Breast epithelium (tissue), 4 donors: Measurements from ENCODE around the gene KLHDC7B. TPM values are rescaled to one million over a fixed set of nuclear protein-coding genes. Genes with fewer than 3 reads are reported as not detected.

Experiments
- DNase-seq, 2 donors: peaks; one replicate each; pipeline ENCODE4 v3.0.0-alpha.2; 2019; ENCODE audit warnings: low spot score in 2 of 2
- H3K27ac ChIP-seq, 2 donors: fragments of 200-600 bp; sonication (generic) in 1 of 2; one replicate each; pipeline ENCODE4 v1.5.1; 2016 to 2019; ENCODE audit warnings: mild to moderate bottlenecking in 1 of 2
- H3K27me3 ChIP-seq, 2 donors: fragments of 200-600 bp; sonication (generic) in 1 of 2; one replicate each; pipeline versions ENCODE4 v1.5.1 to v1.6.0; 2017 to 2019; ENCODE audit warnings: control low read depth in 1 of 2, mild to moderate bottlenecking in 1 of 2
- H3K36me3 ChIP-seq: fragments of 200-600 bp; one replicate; pipeline ENCODE4 v1.5.1; 2019
- H3K4me1 ChIP-seq, 2 donors: fragments of 200-600 bp; sonication (generic); one replicate each; pipeline ENCODE4 v1.5.1; 2016 to 2019; ENCODE audit warnings: control low read depth in 1 of 2
- H3K4me3 ChIP-seq, 3 donors: fragments of 200-600 bp; sonication (generic); 1 replicate in 2 of 3; 2 replicates in 1 of 3; pipeline ENCODE4 v1.5.1; 2016 to 2019; ENCODE audit warnings: mild to moderate bottlenecking in 3 of 3, moderate library complexity in 2 of 3
- H3K9me3 ChIP-seq, 2 donors: fragments of 200-600 bp; sonication (generic) in 1 of 2; one replicate each; pipeline ENCODE4 v1.5.1; 2016 to 2019; ENCODE audit warnings: control low read depth in 1 of 2
- CTCF ChIP-seq, 3 donors: fragments of 450-650 bp; IDR thresholded peaks; one replicate each; pipeline ENCODE4 v1.5.1; 2016 to 2017; ENCODE audit warnings: antibody characterized with exemption in 3 of 3, mild to moderate bottlenecking in 3 of 3, moderate library complexity in 3 of 3
- POLR2A ChIP-seq: fragments of 450-650 bp; IDR thresholded peaks from one replicate; pipeline ENCODE4 v1.6.1; 2016; ENCODE audit warnings: antibody characterized with exemption, mild to moderate bottlenecking, moderate library complexity
- POLR2AphosphoS5 ChIP-seq, 3 donors: sonication (generic); formaldehyde crosslinking; IDR thresholded peaks; one replicate each; pipeline ENCODE4 v1.6.1; 2017; ENCODE audit warnings: antibody characterized with exemption in 3 of 3
- intact Hi-C: fragments of 100-400 bp; cut with DNase I; formaldehyde crosslinking; loops from one replicate; pipeline ENCODE4 v1.15.1; 2023; ENCODE audit warnings: low total_unique reads
- total RNA-seq, 3 donors: library from RNA; depleted of rRNA; stranded (reverse); fragments of >200 nt; gene quantifications; one replicate each; pipeline ENCODE4 v1.1.0, GENCODE V29; 2016

KLHDC7B gene
- total RNA-seq, 3 donors from 2014 or later, result 0.16 to 0.33 (median 0.29) TPM

GRCh38 chr22:50576806-50577696 lies 31.4 kb downstream of the KLHDC7B start:
- no peaks in the 10 kb centered on the region for H3K9me3 ChIP-seq
- intact Hi-C loops, result no loop called here
- H3K36me3 ChIP-seq, result no peaks in the 10 kb centered on the region
- H3K27me3 ChIP-seq, result no peaks in the 10 kb centered on the region
- TF ChIP-seq POLR2A (no peak), CTCF (IDR thresholded peaks at IDR 0.05) (no peak), POLR2AphosphoS5 (IDR thresholded peaks at IDR 0.05) (no peak)
- no peak overlapping the region for H3K4me3 ChIP-seq
- DNase-seq, result no peak
- no peak overlapping the region for H3K27ac ChIP-seq
- H3K4me1 ChIP-seq, result peaks cover 0 to 8% of the 10 kb centered on the region in 2 donors

GRCh38 chr22:50577697-50577986 lies 31.9 kb downstream of the KLHDC7B start:
- DNase-seq, result no peak
- H3K36me3 ChIP-seq, result no peaks in the 10 kb centered on the region
- H3K27ac ChIP-seq, result no peak overlapping the region
- no peaks in the 10 kb centered on the region for H3K27me3 ChIP-seq
- intact Hi-C loops, result no loop called here
- no peak overlapping the region for H3K4me3 ChIP-seq
- H3K4me1 ChIP-seq, result peaks cover 0 to 8% of the 10 kb centered on the region in 2 donors
- TF ChIP-seq CTCF (IDR thresholded peaks at IDR 0.05) (no peak), POLR2AphosphoS5 (IDR thresholded peaks at IDR 0.05) (no peak), POLR2A (no peak)
- H3K9me3 ChIP-seq, result no peaks in the 10 kb centered on the region

- H3K4me3 ChIP-seq, result no peak within 1 kb of the TSS
- H3K27me3 ChIP-seq, result no peaks in the 10 kb centered on the region
- TF ChIP-seq CTCF (IDR thresholded peaks at IDR 0.05) (no peak), POLR2AphosphoS5 (IDR thresholded peaks at IDR 0.05) (no peak), POLR2A (no peak)
- intact Hi-C loops, result no loop called here
- no peak for DNase-seq
- H3K9me3 ChIP-seq, result no peaks in the 10 kb centered on the region
- H3K27ac ChIP-seq, result no peak within 1 kb of the TSS
- H3K4me1 ChIP-seq, result peaks cover 0 to 8% of the 10 kb centered on the region in 2 donors
- no peaks in the 10 kb centered on the region for H3K36me3 ChIP-seq
Measured at GRCh38 chr22:50577987-50578775, 32.5 kb downstream of the KLHDC7B start, which contains the start of gene CPT1B. Gene CPT1B (minus strand): TSS chr22:50578427. CDS start chr22:50577915, 512 bp downstream.

GRCh38 chr22:50578776-50579310 lies 33.1 kb downstream of the KLHDC7B start:
- Histone ChIP-seq H3K27me3 (no peaks in the 10 kb centered on the region), H3K27ac (no peak overlapping the region), H3K9me3 (no peaks in the 10 kb centered on the region), H3K36me3 (no peaks in the 10 kb centered on the region), H3K4me1 (peaks cover 0 to 8% of the 10 kb centered on the region in 2 donors), H3K4me3 (no peak overlapping the region)
- TF ChIP-seq POLR2AphosphoS5 (IDR thresholded peaks at IDR 0.05) (no peak), POLR2A (no peak), CTCF (IDR thresholded peaks at IDR 0.05) (no peak)
- intact Hi-C loops, result no loop called here
- DNase-seq, result no peak
